IMR-90 (cell line): ENCODE measurements around the gene RAN. TPM values are rescaled to one million over a fixed set of nuclear protein-coding genes. Genes with fewer than 3 reads are reported as not detected.

Source experiments
- ATAC-seq: fragments of 200-7000 bp; cut with Tn5 transposase; 2 replicates; pipeline ENCODE4 v1.9.1; 2020; ENCODE audit warnings: low read depth, mild to moderate bottlenecking, moderate library complexity
- BruUV-seq: library from RNA; stranded (reverse); fragments of 400-500 nt; replicated peaks from 2 replicates; lab custom pipeline; 2021; lab: Mats Ljungman, UMichigan
- CTCF ChIA-PET: fragments of 300-600 bp; formaldehyde crosslinking; extraction: SDS; loops from one replicate; lab custom pipeline; 2021; ENCODE audit warnings: antibody characterized with exemption; lab: Yijun Ruan, JAX
- POLR2A ChIA-PET: fragments of 300-600 bp; sonication (Branson Sonifier 250); formaldehyde crosslinking; loops from one replicate; lab custom pipeline; 2022; ENCODE audit warnings: antibody characterized with exemption; ENCODE audit not compliant: unreplicated experiment; lab: Charles Lee
- DNase-seq: peaks from one replicate; pipeline ENCODE4 v3.0.0; 2013
- H2AFZ ChIP-seq: replicated peaks from 2 replicates; pipeline ENCODE3; 2013; ENCODE audit warnings: low read length, mild to moderate bottlenecking; ENCODE audit not compliant: poor library complexity
- H2AK5ac ChIP-seq: 2 replicates; pipeline ENCODE4 v1.6.1; 2013; ENCODE audit warnings: low read depth, low read length, inconsistent platforms
- H2AK9ac ChIP-seq: replicated peaks from 2 replicates; pipeline ENCODE3; 2013; ENCODE audit warnings: mild to moderate bottlenecking, low read depth, low read length, moderate library complexity; ENCODE audit not compliant: poor library complexity
- H2BK120ac ChIP-seq: 2 replicates; pipeline ENCODE4 v1.6.1; 2013; ENCODE audit warnings: low read depth, low read length, inconsistent platforms
- H2BK15ac ChIP-seq: 3 replicates; pipeline ENCODE4 v1.6.1; 2013; ENCODE audit warnings: low read depth, low read length, inconsistent platforms
- H2BK20ac ChIP-seq: 2 replicates; pipeline ENCODE4 v1.6.1; 2013; ENCODE audit warnings: low read depth, mild to moderate bottlenecking, inconsistent platforms, low read length, moderate library complexity
- H2BK5ac ChIP-seq: 2 replicates; pipeline ENCODE4 v1.6.1; 2013; ENCODE audit warnings: mild to moderate bottlenecking, low read depth, low read length, inconsistent platforms; ENCODE audit not compliant: poor library complexity, severe bottlenecking
- H3K14ac ChIP-seq: replicated peaks from 2 replicates; pipeline ENCODE4 v1.6.1; 2013; ENCODE audit warnings: low read depth, low read length, inconsistent platforms
- H3K18ac ChIP-seq: 2 replicates; pipeline ENCODE4 v1.6.1; 2013; ENCODE audit warnings: low read depth, low read length, control low read depth
- H3K23ac ChIP-seq: 2 replicates; pipeline ENCODE4 v1.6.1; 2013; ENCODE audit warnings: low read depth, low read length, inconsistent platforms
- H3K27ac ChIP-seq: 2 replicates; pipeline ENCODE4 v1.5.1; 2013; ENCODE audit warnings: mild to moderate bottlenecking, control low read depth, low read length; ENCODE audit not compliant: insufficient read depth
- H3K27me3 ChIP-seq: 2 replicates; pipeline ENCODE4 v1.6.1; 2013; ENCODE audit warnings: low read length; ENCODE audit not compliant: control insufficient read depth, insufficient read depth
- H3K36me3 ChIP-seq: 2 replicates; pipeline ENCODE4 v1.6.1; 2013; ENCODE audit warnings: low read length, mixed read lengths; ENCODE audit not compliant: control insufficient read depth, insufficient read depth
- H3K4ac ChIP-seq: 2 replicates; pipeline ENCODE4 v1.6.1; 2013; ENCODE audit warnings: low read depth, low read length, inconsistent platforms
- H3K4me1 ChIP-seq: 2 replicates; pipeline ENCODE4 v1.6.1; 2013; ENCODE audit warnings: low read length, mixed read lengths; ENCODE audit not compliant: control insufficient read depth, insufficient read depth
- H3K4me2 ChIP-seq: 2 replicates; pipeline ENCODE4 v1.6.1; 2013; ENCODE audit warnings: low read depth, mild to moderate bottlenecking, control low read depth, low read length, moderate library complexity
- H3K4me3 ChIP-seq: 2 replicates; pipeline ENCODE4 v1.5.1; 2013; ENCODE audit warnings: low read depth, mild to moderate bottlenecking, control low read depth, low read length, moderate library complexity; ENCODE audit not compliant: insufficient read depth
- H3K56ac ChIP-seq: 2 replicates; pipeline ENCODE4 v1.6.1; 2013; ENCODE audit warnings: low read length, inconsistent platforms; ENCODE audit not compliant: insufficient read depth; ENCODE audit errors: extremely low read depth
- H3K79me1 ChIP-seq, 2 experiments: 2 replicates each; pipeline ENCODE4 v1.6.1; 2013; ENCODE audit warnings: low read length in 2 of 2, inconsistent platforms in 1 of 2, low read depth in 1 of 2
- H3K9ac ChIP-seq: 2 replicates; pipeline ENCODE4 v1.6.1; 2013; ENCODE audit warnings: low read depth, low read length, control low read depth
- H3K9me1 ChIP-seq: 2 replicates; pipeline ENCODE4 v1.6.1; 2013; ENCODE audit warnings: low read length, inconsistent platforms; ENCODE audit not compliant: insufficient read depth
- H3K9me3 ChIP-seq: 2 replicates; pipeline ENCODE4 v1.6.1; 2013; ENCODE audit warnings: low read length; ENCODE audit not compliant: control insufficient read depth, insufficient read depth
- H4K20me1 ChIP-seq: 2 replicates; pipeline ENCODE4 v1.6.1; 2013; ENCODE audit warnings: low read length, inconsistent platforms; ENCODE audit not compliant: insufficient read depth
- H4K5ac ChIP-seq: 2 replicates; pipeline ENCODE4 v1.6.1; 2013; ENCODE audit warnings: mild to moderate bottlenecking, low read depth, low read length, control low read depth
- H4K8ac ChIP-seq, 2 experiments: 2 replicates each; pipeline ENCODE4 v1.6.1; 2013; ENCODE audit warnings: low read depth in 2 of 2, low read length in 2 of 2, control low read depth in 1 of 2, inconsistent platforms in 1 of 2
- H4K91ac ChIP-seq: 2 replicates; pipeline ENCODE4 v1.6.1; 2013; ENCODE audit warnings: low read depth, low read length, inconsistent platforms; ENCODE audit not compliant: insufficient read depth
- MAFK ChIP-seq: IDR thresholded peaks from 2 replicates; pipeline ENCODE4 v1.6.1; 2012; ENCODE audit warnings: low read depth, low read length, improper control_type of control experiment
- NFE2L2 ChIP-seq: fragments of 150-350 bp; IDR thresholded peaks from 2 replicates; pipeline ENCODE4 v1.6.1; 2016; ENCODE audit warnings: low read depth, mild to moderate bottlenecking, low read length
- WGBS, 2 experiments: methylation state at CpG; one replicate each; pipeline versions ENCODE4 v1.1.5 to v1.1.7; 2013; ENCODE audit warnings: missing lambda C conversion rate in 2 of 2; ENCODE audit not compliant: insufficient read length in 1 of 2; ENCODE audit errors: extremely low coverage in 2 of 2; 5-methylcytosine and 5-hydroxymethylcytosine counted together
- dilution Hi-C: fragments of 300-500 bp; cut with HindIII; formaldehyde crosslinking; loops from one replicate; pipeline ENCODE4 v1.14.3; 2018; ENCODE audit warnings: low sequenced_read_pairs; ENCODE audit not compliant: unreplicated experiment
- in situ Hi-C: fragments of 300-500 bp; cut with MboI; formaldehyde crosslinking; loops from 3 replicates; pipeline ENCODE4 v1.14.3; 2019; ENCODE audit warnings: low sequenced_read_pairs, inconsistent platforms, mixed read lengths
- intact Hi-C: fragments of 100-400 bp; cut with micrococcal nuclease; formaldehyde crosslinking; loops from 2 replicates; pipeline ENCODE4 v1.10.0; 2022
- polyA plus RNA-seq, 3 experiments: library from polyadenylated mRNA; depleted of rRNA; stranded (reverse); fragments of >200 nt; gene quantifications; 2 replicates each; pipeline ENCODE4 v1.2.3, GENCODE V29; 2012; ENCODE audit warnings: low replicate concordance in 1 of 3
- total RNA-seq: library from RNA; depleted of rRNA; stranded (reverse); fragments of >200 nt; gene quantifications from 2 replicates; pipeline ENCODE4 v1.2.3, GENCODE V29; 2012

The RAN gene
- total and polyA plus RNA-seq, 2 of the 4 experiments (the other 2 are of a cell fraction): 910 to 984 TPM

DNA sequence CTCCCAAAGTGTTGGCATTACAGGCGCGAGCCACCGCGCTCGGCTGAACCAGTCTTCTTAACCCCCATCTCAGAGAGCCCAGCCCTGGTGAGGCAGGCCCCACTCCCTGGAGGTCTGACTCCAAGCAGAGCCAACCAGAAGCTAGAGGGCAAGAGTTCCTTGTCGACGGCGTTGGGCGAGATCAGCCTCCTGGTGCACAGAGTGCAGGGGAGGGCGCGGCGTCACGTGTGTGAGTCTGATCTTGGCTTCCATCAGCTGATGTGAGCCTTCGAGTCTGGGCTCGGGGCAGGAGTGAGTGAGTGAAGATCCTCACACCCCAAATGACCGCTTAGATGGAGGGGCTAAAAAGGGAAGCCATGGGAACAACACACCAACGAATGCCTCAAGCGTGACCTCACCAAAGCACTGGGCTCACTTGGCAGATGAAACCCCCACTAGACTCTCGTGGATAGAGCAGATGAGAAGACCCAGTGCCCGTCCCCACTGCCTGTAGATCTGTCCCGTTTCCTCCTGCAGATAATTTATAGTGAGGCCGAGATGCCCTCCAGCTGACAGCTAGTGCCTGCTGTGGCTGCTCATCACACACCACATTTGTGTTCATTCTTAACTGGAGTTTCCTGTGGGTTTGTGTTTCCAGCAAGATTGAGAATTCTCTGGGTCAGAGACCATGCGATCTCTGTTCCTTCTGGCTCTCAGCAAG lies 53.2 kb downstream of the RAN start:
- no peak overlapping the region for H4K91ac ChIP-seq
- H2BK120ac ChIP-seq: no peak overlapping the region
- dilution Hi-C loops (no loop called here), intact Hi-C loops (no loop called here), in situ Hi-C loops (no loop called here)
- no peak overlapping the region for H4K8ac ChIP-seq
- H3K14ac ChIP-seq: no peak overlapping the region
- no peaks in the 10 kb centered on the region for H3K27me3 ChIP-seq
- no peak overlapping the region for H2BK20ac ChIP-seq
- BruUV-seq: no TSS peak
- no peak overlapping the region for H3K18ac ChIP-seq
- no peak overlapping the region for H2BK5ac ChIP-seq
- H4K5ac ChIP-seq: no peak overlapping the region
- no peaks in the 10 kb centered on the region for H3K9me1 ChIP-seq
- no peak overlapping the region for H2AK9ac ChIP-seq
- no peak overlapping the region for H3K56ac ChIP-seq
- H3K27ac ChIP-seq: no peak overlapping the region
- H3K4me3 ChIP-seq: no peak overlapping the region
- no peak overlapping the region for H3K9ac ChIP-seq
- H4K20me1 ChIP-seq: no peaks in the 10 kb centered on the region
- ATAC-seq: peak; percentile 8
- POLR2A ChIA-PET: no interaction called here
- H3K36me3 ChIP-seq: no peaks in the 10 kb centered on the region
- H3K79me1 ChIP-seq: no peaks in the 10 kb centered on the region
- CTCF ChIA-PET: no interaction called here
- no peak overlapping the region for H3K4ac ChIP-seq
- H3K4me1 ChIP-seq: 0 out of 2 replicates have a peak, but pooled peaks cover 1% of the 10 kb centered on the region
- H3K23ac ChIP-seq: no peak overlapping the region
- H2AK5ac ChIP-seq: no peak overlapping the region
- no peaks in the 10 kb centered on the region for H3K9me3 ChIP-seq
- DNase-seq: no peak
- no peak overlapping the region for H3K4me2 ChIP-seq
- H2AFZ ChIP-seq: no peak overlapping the region
- H2BK15ac ChIP-seq: no peak overlapping the region
- WGBS, 2 experiments: no CpG with 5 or more reads among the region's 23 CpGs
- TF ChIP-seq MAFK (no peak), NFE2L2 (no peak)
